Neural cell (in vitro differentiated cells): ENCODE data around the gene RCHY1.

Experiments
- CTCF ChIP-seq: fragments of 450-650 bp; IDR thresholded peaks from 2 replicates; pipeline ENCODE4 v1.5.1; 2014; ENCODE audit warnings: antibody characterized with exemption, mild to moderate bottlenecking, moderate library complexity; ENCODE audit not compliant: poor library complexity, severe bottlenecking
- EP300 ChIP-seq: fragments of 450-650 bp; conservative IDR thresholded peaks from 2 replicates; pipeline ENCODE4 v1.6.1; 2014; ENCODE audit warnings: antibody characterized with exemption, mild to moderate bottlenecking, moderate library complexity; ENCODE audit not compliant: poor library complexity, severe bottlenecking
- EZH2 ChIP-seq: fragments of 200-600, 300-800 bp; shearing (Covaris generic), sonication (generic); IDR thresholded peaks from 2 replicates; pipeline ENCODE4 v1.6.1; 2014; ENCODE audit warnings: antibody characterized with exemption, low read length, borderline replicate concordance, mild to moderate bottlenecking; ENCODE audit not compliant: insufficient read depth, poor library complexity, severe bottlenecking
- SMC3 ChIP-seq: fragments of 450-650 bp; conservative IDR thresholded peaks from 2 replicates; pipeline ENCODE4 v1.6.1; 2014; ENCODE audit warnings: antibody characterized with exemption, mild to moderate bottlenecking, moderate library complexity; ENCODE audit not compliant: poor library complexity

GRCh38 chr4:75549019-75549418 is 34.8 kb upstream of the RCHY1 start:
- TF ChIP-seq CTCF, result no peak
- TF ChIP-seq EP300, result no peak
- TF ChIP-seq EZH2, result no peak
- no peak for TF ChIP-seq SMC3
